ENCODE results near the gene BCL3. TPM values are rescaled to one million over a fixed set of nuclear protein-coding genes. Genes with fewer than 3 reads are reported as not detected.

BCL3 gene
- polyA plus RNA-seq, 1 of the 3 experiments (the other 2 are of a cell fraction): 19.2 TPM

DNA sequence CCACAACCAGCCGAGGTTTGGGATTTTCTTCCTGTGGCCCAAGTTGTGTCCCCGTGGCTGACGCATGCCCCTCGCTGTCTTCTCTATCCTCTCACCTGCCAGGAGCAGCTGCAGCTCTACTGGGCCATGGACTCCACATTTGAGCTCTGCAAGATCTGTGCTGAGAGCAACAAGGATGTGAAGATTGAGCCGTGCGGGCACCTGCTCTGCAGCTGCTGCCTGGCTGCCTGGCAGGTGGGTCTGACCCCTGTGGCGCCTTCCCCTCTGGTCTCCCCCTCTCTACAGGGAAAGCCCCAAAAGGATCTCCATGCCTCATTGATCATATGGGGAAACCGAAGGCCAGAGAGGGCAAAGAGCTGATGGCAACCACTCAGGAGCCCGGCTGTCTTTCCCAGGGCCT lies 43.8 kb downstream of the BCL3 start:
- Histone ChIP-seq H2AFZ (ENCODE audit: low read depth) (no peak overlapping the region), H3K79me2 (ENCODE audit: insufficient read depth) (no peaks in the 10 kb centered on the region), H3K27me3 (ENCODE audit: insufficient read depth) (no peaks in the 10 kb centered on the region), H3K4me1 (ENCODE audit: control insufficient read depth in 1 of 2, insufficient read depth in 2 of 2, low read depth in 1 of 2, low read length in 1 of 2) (no peaks in the 10 kb centered on the region; a peak in 1 of 4 replicates), H3F3A (replicated peaks; ENCODE audit: insufficient read depth) (peaks cover 4% of the 10 kb centered on the region), H3K4me3 (ENCODE audit: low read depth in 2 of 2, low read length in 1 of 2) (no peak overlapping the region), H3K9me3 (no peaks in the 10 kb centered on the region), H3K36me3 (replicated peaks in 1 of 2; ENCODE audit: control insufficient read depth in 1 of 2, insufficient read depth in 2 of 2, low read length in 1 of 2) (no peaks in the 10 kb centered on the region), H3K27ac (ENCODE audit: low read depth in 2 of 2, low read length in 1 of 2) (no peak overlapping the region), H4K20me1 (ENCODE audit: insufficient read depth) (no peaks in the 10 kb centered on the region), H3K9ac (no peak overlapping the region), H3K9me2 (no peaks in the 10 kb centered on the region), H3K4me2 (no peak overlapping the region)
- ChIA-PET POLR2A (no interaction called here), CTCF (interaction anchor here (1.1 to 4.8 kb wide), 4 partner anchors 9 to 68 kb away, joined by 4 to 24 read pairs (median 18); no protein-coding TSS in a partner anchor)
- no peak for TF ChIP-seq FOXM1 (IDR thresholded peaks at IDR 0.05; ENCODE audit: low read depth)
- TF ChIP-seq SIN3A (IDR thresholded peaks at IDR 0.05; ENCODE audit: borderline replicate concordance, low read depth, low read length): no peak
- TF ChIP-seq EP300 (IDR thresholded peaks at IDR 0.05; ENCODE audit: borderline replicate concordance in 1 of 2, low read depth in 1 of 2, low read length in 1 of 2): no peak
- no peak for TF ChIP-seq GATA2 (CRISPR knock-in tag; IDR thresholded peaks at IDR 0.05)
- TF ChIP-seq, protein P1, sequence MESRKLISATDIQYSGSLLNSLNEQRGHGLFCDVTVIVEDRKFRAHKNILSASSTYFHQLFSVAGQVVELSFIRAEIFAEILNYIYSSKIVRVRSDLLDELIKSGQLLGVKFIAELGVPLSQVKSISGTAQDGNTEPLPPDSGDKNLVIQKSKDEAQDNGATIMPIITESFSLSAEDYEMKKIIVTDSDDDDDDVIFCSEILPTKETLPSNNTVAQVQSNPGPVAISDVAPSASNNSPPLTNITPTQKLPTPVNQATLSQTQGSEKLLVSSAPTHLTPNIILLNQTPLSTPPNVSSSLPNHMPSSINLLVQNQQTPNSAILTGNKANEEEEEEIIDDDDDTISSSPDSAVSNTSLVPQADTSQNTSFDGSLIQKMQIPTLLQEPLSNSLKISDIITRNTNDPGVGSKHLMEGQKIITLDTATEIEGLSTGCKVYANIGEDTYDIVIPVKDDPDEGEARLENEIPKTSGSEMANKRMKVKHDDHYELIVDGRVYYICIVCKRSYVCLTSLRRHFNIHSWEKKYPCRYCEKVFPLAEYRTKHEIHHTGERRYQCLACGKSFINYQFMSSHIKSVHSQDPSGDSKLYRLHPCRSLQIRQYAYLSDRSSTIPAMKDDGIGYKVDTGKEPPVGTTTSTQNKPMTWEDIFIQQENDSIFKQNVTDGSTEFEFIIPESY (IDR thresholded peaks at IDR 0.05; ENCODE audit: borderline replicate concordance, low read depth): no peak
- DNase-seq: no peak
- WGBS (ENCODE audit: low lambda C conversion rate): 54% methylated on average over 6 of the region's 9 CpGs

DNA sequence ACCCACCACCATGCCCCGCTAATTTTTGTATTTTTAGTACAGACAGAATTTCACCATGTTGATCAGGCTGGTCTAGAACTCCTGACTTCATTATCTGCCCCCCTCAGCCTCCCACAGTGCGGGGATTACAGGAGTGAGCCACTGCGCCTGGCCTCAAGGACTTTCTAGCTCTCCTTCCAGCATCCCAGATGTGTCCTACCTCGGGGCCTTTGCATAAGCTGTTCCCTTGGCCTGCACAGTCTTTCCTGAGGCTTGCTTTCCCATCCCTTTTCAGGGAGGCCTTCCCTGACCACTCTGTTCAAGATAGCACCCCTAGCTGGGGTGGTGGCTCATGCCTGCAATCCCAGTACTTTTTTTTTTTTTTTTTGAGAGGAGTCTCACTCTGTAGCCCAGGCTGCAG lies 46.1 kb downstream of the BCL3 start:
- H3K4me3 ChIP-seq (ENCODE audit: low read depth in 2 of 2, low read length in 1 of 2): no peak overlapping the region
- no peak overlapping the region for H3K9ac ChIP-seq
- H3K9me3 ChIP-seq: no peaks in the 10 kb centered on the region
- TF ChIP-seq SIN3A (IDR thresholded peaks at IDR 0.05; ENCODE audit: borderline replicate concordance, low read depth, low read length): no peak
- TF ChIP-seq FOSL2 (IDR thresholded peaks at IDR 0.05; ENCODE audit: borderline replicate concordance, low read depth): no peak
- TF ChIP-seq IRF3 (IDR thresholded peaks at IDR 0.05; ENCODE audit: low read depth, low read length): no peak
- no peak for TF ChIP-seq TEAD4 (IDR thresholded peaks at IDR 0.05; ENCODE audit: borderline replicate concordance, insufficient read depth)
- TF ChIP-seq TAF1 (IDR thresholded peaks at IDR 0.05; ENCODE audit: borderline replicate concordance, low read depth, low read length): no peak
- no peak for TF ChIP-seq FOXJ3 (CRISPR knock-in tag; IDR thresholded peaks at IDR 0.05)
- TF ChIP-seq EP300 (IDR thresholded peaks at IDR 0.05; ENCODE audit: borderline replicate concordance in 1 of 2, low read depth in 1 of 2, low read length in 1 of 2): no peak
- TF ChIP-seq MXI1 (IDR thresholded peaks at IDR 0.05; ENCODE audit: low read depth, low read length): no peak
- TF ChIP-seq JUND (IDR thresholded peaks at IDR 0.05): no peak
- TF ChIP-seq FOXM1 (IDR thresholded peaks at IDR 0.05; ENCODE audit: low read depth): no peak
- no peak for TF ChIP-seq RAD21 (IDR thresholded peaks at IDR 0.05; ENCODE audit: low read length)
- TF ChIP-seq USF2 (IDR thresholded peaks at IDR 0.05; ENCODE audit: borderline replicate concordance, low read depth, low read length): no peak
- TF ChIP-seq NRF1 (IDR thresholded peaks at IDR 0.05; ENCODE audit: low read depth, low read length): no peak
- no peak for TF ChIP-seq RXRA (IDR thresholded peaks at IDR 0.05; ENCODE audit: borderline replicate concordance, low read depth)
- no peaks in the 10 kb centered on the region for H3K9me2 ChIP-seq
- CTCF ChIA-PET: interaction anchor here (0.9 to 4.8 kb wide), 7 partner anchors 10 to 71 kb away, joined by 3 to 22 read pairs (median 7); partner anchors contain the start of gene BCAM
- H2AFZ ChIP-seq (ENCODE audit: low read depth): no peak overlapping the region
- no peaks in the 10 kb centered on the region for H3F3A ChIP-seq (replicated peaks; ENCODE audit: insufficient read depth)
- no peaks in the 10 kb centered on the region for H3K36me3 ChIP-seq (replicated peaks in 1 of 2; ENCODE audit: control insufficient read depth in 1 of 2, insufficient read depth in 2 of 2, low read length in 1 of 2)
- DNase-seq: no peak
- no peaks in the 10 kb centered on the region for H3K27me3 ChIP-seq (ENCODE audit: insufficient read depth)
- no peak overlapping the region for H3K4me2 ChIP-seq
- POLR2A ChIA-PET: no interaction called here
- H3K79me2 ChIP-seq (ENCODE audit: insufficient read depth): no peaks in the 10 kb centered on the region
- 73% methylated on average over 4 of the region's 4 CpGs for WGBS (ENCODE audit: low lambda C conversion rate)
- H3K27ac ChIP-seq (ENCODE audit: low read depth in 2 of 2, low read length in 1 of 2): no peak overlapping the region
- no peaks in the 10 kb centered on the region; a peak in 1 of 4 replicates for H3K4me1 ChIP-seq (ENCODE audit: control insufficient read depth in 1 of 2, insufficient read depth in 2 of 2, low read depth in 1 of 2, low read length in 1 of 2)
- H4K20me1 ChIP-seq (ENCODE audit: insufficient read depth): no peaks in the 10 kb centered on the region

Measured in SK-N-SH (cell line).